Measurements from ENCODE around the gene PRR33.

PRR33 gene

GRCh38 chr11:1916132-1916985 lies 24.7 kb upstream of the PRR33 start:
- no peak for DNase-seq

DNA sequence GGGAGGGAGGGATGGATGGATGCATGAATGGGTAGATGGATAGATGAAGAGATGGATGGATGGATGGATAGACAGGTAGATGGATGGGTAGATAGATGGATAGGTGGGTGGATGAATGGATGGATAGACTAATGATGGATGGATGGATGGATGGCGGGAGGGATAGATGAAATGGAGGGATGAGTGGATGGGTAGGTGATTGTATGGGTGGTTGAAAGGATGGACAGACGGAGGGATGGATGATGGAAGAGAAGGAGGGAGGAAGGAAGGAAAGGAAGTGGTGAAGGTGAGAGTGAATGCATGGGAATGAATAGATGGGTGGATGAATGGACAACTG lies 24.1 kb upstream of the PRR33 start:
- no peak for DNase-seq

DNA sequence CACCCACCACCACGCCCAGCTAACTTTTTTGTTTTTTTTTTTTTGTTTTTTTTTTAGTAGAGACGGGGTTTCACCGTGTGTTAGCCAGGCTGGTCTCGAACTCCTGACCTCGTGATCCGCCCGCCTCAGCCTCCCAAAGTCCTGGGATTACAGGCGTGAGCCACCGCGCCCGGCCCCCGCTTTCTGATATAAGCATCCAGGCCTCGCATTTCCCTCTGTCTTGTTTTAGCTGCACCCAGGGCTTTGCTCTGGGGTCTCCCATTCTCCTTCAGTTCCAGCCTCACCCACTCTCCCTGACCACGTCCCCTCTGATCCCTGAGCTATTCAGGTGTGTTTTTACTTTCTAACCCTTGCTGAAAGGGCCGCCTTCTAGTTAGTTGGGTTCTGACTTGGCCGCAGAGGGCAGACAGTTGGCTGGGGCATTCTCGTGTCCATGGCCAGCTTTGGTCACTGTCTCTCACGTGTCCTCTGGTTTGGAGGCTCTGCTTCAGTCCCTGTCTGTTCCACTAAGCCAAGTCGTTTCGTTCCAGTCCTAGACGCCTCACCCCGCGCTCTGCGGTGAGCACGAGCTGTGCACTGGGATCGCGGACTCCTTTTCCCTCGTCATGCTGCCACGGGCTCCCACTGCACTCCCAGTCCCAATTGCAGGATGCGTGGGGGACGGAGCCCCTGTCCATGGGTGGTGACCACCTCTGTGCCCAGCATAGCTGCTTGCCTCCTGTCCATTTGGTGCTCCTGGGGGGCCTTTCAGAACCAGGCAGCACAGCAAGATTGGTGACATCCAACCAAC lies 21.8 kb upstream of the PRR33 start:
- no peak for DNase-seq

DNA sequence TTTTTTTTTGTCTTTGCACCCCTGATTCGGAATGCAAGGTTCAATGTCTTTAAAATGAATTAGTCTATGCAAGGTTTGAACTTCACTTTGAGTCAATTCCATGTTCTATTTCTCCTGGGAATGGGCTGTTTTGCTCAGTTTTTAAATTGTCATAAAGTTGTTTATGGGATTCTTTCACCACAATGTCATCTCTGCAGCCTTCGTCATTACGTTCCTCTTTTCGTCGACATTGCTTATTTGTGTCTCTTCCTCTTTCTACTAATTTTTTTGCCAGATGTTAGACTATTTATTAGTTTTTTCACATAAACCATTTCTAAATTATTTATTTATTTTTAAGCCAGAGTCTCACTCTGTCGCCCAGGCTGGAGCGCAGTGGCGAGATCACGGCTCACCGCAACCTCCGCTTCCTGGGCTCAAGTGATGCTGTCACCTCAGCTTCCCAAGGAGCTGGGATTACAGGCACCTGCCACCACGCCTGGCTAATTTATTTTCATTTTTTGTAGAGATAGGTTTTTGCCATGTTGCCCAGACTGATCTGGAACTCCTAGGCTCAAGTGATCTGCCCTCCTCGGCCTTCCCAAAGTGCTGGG lies 20.7 kb upstream of the PRR33 start:
- no peak for DNase-seq

DNA sequence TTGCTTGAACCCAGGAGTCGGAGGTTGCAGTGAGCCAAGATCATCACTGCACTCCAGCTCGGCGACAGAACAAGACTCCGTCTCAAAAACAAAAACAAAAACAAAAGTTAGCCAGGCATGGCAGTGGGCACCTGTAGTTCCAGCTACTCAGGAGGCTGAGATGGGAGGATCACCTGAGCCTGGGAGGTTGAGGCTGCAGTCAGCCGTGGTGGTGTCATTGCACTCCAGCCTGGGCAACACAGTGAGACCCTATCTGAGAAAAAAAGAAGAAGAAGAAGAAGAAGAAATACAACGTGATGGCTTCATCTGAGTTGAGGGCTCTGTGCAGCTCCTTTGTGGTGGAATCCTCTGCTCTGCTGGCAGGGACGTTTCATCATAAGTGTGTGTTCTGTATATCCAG lies 17.8 kb upstream of the PRR33 start:
- no peak for DNase-seq

- no peak for DNase-seq
These were observed 16.9 kb upstream of the PRR33 start for GRCh38 chr11:1908618-1909017.

DNA sequence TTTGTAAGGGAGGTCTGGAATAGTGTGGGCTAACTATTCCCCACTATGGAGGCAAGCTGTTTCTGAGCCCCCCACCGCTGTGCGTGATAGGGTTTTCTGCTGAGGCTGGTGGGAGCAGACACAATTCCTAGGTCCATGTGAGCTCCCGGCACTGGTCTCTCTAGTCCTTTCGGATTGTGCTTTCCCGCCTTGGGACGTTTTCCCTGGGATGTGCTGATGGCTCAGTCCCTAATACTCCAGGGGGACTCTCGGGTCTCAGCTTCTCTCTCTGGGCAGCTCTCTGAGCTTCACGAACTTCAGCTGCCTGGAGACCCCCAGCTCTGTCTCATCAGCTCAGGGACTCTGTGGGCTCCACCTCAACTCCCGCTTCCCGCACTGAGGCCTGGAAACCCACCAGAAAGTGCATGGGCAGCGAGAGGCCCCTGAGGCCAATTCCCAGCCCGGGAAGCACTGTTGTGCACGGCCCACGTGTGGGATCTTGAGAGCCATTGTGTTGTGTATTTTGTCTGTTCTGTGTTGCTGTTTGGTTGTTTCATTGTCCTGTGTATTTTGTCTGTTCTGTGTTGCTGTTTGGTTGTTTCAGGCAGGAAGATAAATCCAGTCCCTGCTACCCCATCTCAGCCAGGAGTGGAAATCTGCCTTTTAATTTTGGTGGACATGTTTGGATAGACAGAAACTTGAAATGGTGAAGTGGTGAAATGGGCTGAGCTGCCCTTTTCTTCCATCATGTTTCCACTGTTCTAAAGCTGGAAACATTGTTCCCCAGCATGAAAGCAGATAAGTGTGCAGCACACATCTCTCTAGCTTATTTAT lies 15.1 kb upstream of the PRR33 start:
- no peak for DNase-seq

- no peak for DNase-seq
These were observed 14.5 kb upstream of the PRR33 start for GRCh38 chr11:1906181-1906580.

GRCh38 chr11:1899686-1900085 lies 8.0 kb upstream of the PRR33 start:
- DNase-seq, result no peak

DNA sequence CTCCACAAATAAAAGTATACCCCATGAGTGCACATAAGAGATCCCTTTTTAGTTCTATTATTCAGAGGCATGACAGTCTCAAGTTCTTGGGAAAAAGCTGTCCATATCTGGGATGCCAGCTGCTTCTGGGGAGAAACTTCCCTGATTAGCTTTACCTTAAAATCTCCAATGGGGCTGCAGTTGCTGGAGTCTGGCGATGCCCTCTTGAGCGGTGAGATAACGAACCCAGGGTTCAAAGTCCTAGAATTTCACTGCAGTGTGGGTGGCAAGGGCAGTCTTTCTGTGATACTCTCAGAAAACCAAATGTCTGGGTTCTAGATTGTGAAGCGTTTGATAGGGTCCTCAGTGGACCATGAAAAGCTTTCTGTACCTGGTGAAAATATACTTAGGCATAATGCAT lies 7.4 kb upstream of the PRR33 start:
- DNase-seq, result no peak

DNA sequence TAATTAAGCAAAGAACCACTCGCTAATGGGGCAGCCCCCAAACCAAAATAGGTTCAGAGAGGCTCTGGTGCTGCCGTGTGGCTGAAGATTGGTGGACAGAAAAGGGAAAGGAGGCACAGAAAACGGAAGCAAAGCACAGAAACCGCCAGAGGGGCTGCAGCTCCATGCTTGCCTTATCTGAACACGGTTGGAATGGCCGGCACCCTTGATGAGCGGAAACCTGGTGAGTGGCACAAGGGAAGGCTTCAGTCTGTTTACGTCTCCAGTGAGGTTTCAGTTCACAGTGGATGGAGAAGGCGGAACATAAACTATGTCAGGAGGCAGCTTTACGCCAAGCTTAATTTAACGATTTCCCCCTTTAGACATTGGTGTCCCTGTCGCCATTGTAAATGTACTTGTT lies 5.2 kb upstream of the PRR33 start:
- no peak for DNase-seq

GRCh38 chr11:1896468-1896867 lies 4.8 kb upstream of the PRR33 start:
- DNase-seq, result no peak

GRCh38 chr11:1894759-1895158 lies 3.1 kb upstream of the PRR33 start:
- DNase-seq, result no peak

GRCh38 chr11:1893581-1894359 lies 2.1 kb upstream of the PRR33 start:
- DNase-seq, result no peak

DNA sequence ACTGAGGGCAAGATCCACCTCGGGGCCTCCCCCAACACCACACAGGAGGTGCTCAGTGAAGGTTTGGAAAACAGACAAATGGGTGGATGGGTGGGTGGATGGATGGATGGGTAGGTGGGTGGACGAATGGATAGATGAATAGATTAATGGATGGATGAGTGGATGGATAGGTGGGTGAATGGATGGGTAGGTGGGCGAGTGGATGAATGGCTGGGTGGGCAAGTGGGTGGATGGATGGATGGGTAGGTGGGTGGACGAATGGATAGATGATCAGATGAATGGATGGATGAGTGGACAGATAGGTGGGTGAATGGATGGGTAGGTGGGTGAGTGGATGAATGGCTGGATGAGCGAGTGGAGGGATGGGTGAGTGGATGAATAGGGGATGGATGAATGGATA lies 863 bp upstream of the PRR33 start:
- DNase-seq, result no peak

GRCh38 chr11:1892116-1892515 lies 421 bp upstream of the PRR33 start:
- no peak for DNase-seq

DNA sequence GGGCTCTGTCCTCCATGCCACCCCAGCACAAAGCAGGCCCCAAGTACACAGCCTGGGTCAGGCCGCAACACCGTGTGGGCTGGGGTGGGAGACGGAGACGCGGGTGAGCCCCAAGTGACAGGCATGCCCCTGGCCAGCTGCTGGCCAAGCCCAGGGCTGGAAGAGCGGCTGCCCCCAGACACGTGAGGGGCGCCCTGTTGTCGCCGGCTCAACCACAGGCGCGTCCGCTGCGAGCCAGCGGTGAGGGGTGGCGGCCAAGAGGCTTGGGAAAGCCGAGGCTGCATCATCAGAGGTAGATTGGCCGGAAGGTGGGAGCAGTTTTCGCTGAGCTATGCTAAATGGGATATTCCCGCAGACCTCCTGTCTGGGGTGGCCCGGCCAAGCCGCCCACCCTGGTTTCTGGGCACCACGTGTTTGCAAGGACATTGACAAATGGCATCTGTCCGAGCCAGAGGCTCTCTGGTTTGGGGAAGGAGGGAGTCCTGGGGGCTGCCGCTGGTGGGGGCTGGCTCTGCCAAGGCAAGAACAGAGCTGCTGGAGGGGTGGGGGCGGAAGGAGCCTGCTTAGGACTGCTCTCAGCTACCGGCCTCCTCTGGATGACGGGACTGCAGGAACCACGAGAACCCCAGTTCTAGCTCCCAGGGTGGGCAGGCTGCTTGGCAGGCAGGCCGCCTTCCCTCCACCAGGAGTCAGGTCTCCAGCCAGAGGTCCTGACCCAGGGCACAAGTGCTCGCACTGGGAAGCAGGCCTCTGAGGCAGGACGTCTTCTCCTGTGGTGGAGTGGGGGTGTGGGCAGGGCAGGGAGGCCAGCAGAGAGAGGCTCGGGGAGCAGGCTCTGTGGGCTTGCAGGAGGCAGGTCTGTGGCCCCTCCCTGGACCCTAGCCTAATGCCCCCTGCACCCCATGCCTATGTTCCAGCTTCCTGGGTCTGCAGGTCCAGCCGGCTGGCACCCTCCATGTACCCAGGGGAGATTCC lies 552 bp downstream of the PRR33 start:
- no peak for DNase-seq

- DNase-seq, result no peak
These were observed 1.5 kb downstream of the PRR33 start for GRCh38 chr11:1889941-1890855.

GRCh38 chr11:1889224-1889930 lies 2.3 kb downstream of the PRR33 start:
- DNase-seq, result no peak

Data from NCI-H187 (cell line).